Uterus (tissue), 4 donors: Measurements from ENCODE around the gene OR5K3. TPM values are rescaled to one million over a fixed set of nuclear protein-coding genes. Genes with fewer than 3 reads are reported as not detected.

ENCODE experiments used
- DNase-seq, 2 donors: peaks; one replicate each; pipeline ENCODE4 v3.0.0-alpha.2; 2019 to 2020
- H3K27ac ChIP-seq, 2 donors: fragments of 200-600 bp; sonication (generic); 1 replicate in 1 of 2; 2 replicates in 1 of 2; pipeline ENCODE4 v1.5.1; 2016 to 2018
- H3K27me3 ChIP-seq, 2 donors: fragments of 200-600 bp; sonication (generic); one replicate each; pipeline ENCODE4 v1.5.1; 2018 to 2019; ENCODE audit warnings: control low read depth in 1 of 2
- H3K36me3 ChIP-seq, 2 donors: fragments of 200-600 bp; sonication (generic); one replicate each; pipeline ENCODE4 v1.5.1; 2019; ENCODE audit warnings: control low read depth in 1 of 2
- H3K4me1 ChIP-seq, 2 donors: fragments of 200-600 bp; sonication (generic); one replicate each; pipeline ENCODE4 v1.5.1; 2018 to 2019; ENCODE audit warnings: control low read depth in 1 of 2
- H3K4me3 ChIP-seq, 2 donors: fragments of 200-600 bp; sonication (generic); 1 replicate in 1 of 2; 2 replicates in 1 of 2; pipeline ENCODE4 v1.5.1; 2018 to 2019; ENCODE audit warnings: mild to moderate bottlenecking in 1 of 2
- H3K9me3 ChIP-seq, 2 donors: fragments of 200-600 bp; sonication (generic); one replicate each; pipeline ENCODE4 v1.5.1; 2019; ENCODE audit warnings: control low read depth in 1 of 2
- POLR2A ChIP-seq, 2 donors: fragments of 450-650 bp; IDR thresholded peaks; one replicate each; pipeline ENCODE4 v1.6.1; 2016; ENCODE audit warnings: antibody characterized with exemption in 2 of 2, mild to moderate bottlenecking in 1 of 2, moderate library complexity in 1 of 2
- intact Hi-C: fragments of 100-400 bp; cut with DNase I; formaldehyde crosslinking; loops from one replicate; pipeline ENCODE4 v1.15.1; 2023; ENCODE audit warnings: low total_unique reads
- total RNA-seq, 4 donors: library from RNA; depleted of rRNA in 3 of 4; stranded (reverse); fragments of >200 nt in 3 of 4; gene quantifications; one replicate each; pipeline versions ENCODE4 v1.1.0 to v1.2.4, GENCODE V29; 2014 to 2023
- TF ChIP-seq, protein P1 (sequence below), 4 experiments: fragments of 200-600 bp in 2 of 4; fragments of 450-650 bp in 2 of 4; sonication (generic) in 2 of 4; IDR thresholded peaks; one replicate each; pipeline ENCODE4 v1.5.1; 2016 to 2019; ENCODE audit warnings: antibody characterized with exemption in 4 of 4, mild to moderate bottlenecking in 2 of 4, moderate library complexity in 1 of 4
- donor health status: DM: yes; HTN: yes; CAD: no.

OR5K3 gene
- total RNA-seq, 4 donors from 2014 or later, result not detected

DNA sequence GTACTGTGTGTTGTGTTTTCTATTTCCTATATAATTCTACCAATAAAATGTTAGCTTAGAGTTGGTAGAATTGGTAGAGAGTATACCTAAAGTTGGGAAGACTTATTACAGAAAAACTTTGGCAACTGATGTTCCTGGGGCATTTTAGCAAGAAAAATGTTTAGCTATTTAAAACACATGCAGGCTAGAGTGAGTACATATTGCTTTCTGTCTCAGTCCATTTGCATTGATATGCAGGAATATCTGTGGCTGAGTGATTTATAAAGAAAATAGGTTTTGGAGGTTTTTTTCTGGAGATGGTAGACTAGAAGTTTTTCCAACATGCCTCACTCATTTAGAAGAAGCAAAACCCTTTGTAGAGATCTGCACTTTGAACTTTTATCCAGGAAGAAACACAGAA lies 42.1 kb downstream of the OR5K3 start:
- Histone ChIP-seq H3K4me1 (no peaks in the 10 kb centered on the region), H3K27ac (no peak overlapping the region), H3K27me3 (no peaks in the 10 kb centered on the region), H3K9me3 (no peaks in the 10 kb centered on the region), H3K4me3 (no peak overlapping the region), H3K36me3 (no peaks in the 10 kb centered on the region)
- intact Hi-C loops, result no loop called here
- DNase-seq, result no peak
- TF ChIP-seq POLR2A (IDR thresholded peaks at IDR 0.05), result no peak
- TF ChIP-seq, protein P1, sequence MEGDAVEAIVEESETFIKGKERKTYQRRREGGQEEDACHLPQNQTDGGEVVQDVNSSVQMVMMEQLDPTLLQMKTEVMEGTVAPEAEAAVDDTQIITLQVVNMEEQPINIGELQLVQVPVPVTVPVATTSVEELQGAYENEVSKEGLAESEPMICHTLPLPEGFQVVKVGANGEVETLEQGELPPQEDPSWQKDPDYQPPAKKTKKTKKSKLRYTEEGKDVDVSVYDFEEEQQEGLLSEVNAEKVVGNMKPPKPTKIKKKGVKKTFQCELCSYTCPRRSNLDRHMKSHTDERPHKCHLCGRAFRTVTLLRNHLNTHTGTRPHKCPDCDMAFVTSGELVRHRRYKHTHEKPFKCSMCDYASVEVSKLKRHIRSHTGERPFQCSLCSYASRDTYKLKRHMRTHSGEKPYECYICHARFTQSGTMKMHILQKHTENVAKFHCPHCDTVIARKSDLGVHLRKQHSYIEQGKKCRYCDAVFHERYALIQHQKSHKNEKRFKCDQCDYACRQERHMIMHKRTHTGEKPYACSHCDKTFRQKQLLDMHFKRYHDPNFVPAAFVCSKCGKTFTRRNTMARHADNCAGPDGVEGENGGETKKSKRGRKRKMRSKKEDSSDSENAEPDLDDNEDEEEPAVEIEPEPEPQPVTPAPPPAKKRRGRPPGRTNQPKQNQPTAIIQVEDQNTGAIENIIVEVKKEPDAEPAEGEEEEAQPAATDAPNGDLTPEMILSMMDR (IDR thresholded peaks at IDR 0.05), result no peak

DNA sequence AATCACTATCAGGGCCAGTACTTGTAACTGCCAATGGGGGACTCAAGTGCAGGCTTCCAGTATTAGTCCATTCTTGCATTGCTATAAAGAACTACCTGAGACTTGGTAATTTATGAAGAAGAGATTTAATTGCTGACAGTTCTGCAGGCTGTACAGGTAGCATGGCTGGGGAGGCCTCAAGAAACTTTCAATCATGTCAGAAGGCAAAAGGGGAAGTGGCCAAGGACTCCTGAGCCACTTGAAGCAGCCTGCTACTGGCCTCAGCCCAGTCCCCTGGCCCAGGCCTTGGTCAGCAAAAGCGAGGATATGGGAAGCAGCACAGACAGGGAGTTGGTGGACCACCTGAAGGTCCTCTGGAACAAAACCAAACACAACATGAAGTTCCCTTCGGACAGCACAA lies 43.3 kb downstream of the OR5K3 start:
- Histone ChIP-seq H3K9me3 (no peaks in the 10 kb centered on the region), H3K4me3 (no peak overlapping the region), H3K36me3 (no peaks in the 10 kb centered on the region), H3K4me1 (no peaks in the 10 kb centered on the region), H3K27ac (no peak overlapping the region), H3K27me3 (no peaks in the 10 kb centered on the region)
- intact Hi-C loops, result no loop called here
- no peak for DNase-seq
- TF ChIP-seq, protein P1 (IDR thresholded peaks at IDR 0.05), result no peak
- no peak for TF ChIP-seq POLR2A (IDR thresholded peaks at IDR 0.05)

DNA sequence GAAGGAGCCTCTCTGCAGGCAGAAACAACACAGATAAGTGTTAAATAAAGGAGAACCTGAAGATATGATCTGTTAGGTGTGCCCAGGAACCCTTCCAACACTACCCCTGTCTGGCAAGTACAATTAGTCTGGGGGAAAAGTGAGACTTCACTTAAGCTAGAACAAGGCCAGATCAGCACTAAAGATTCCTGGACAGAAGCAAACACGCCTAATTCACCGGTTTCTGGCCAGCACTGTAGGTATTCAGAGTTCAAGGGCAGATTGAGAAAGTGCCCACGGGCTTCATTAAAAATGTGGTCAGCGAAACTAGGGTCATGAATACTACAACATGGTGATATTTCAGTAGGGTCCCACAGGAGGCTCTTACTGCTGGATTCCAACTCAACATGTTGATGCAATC lies 43.9 kb downstream of the OR5K3 start:
- no peak overlapping the region for H3K27ac ChIP-seq
- H3K9me3 ChIP-seq, result no peaks in the 10 kb centered on the region
- no peaks in the 10 kb centered on the region for H3K4me1 ChIP-seq
- no peaks in the 10 kb centered on the region for H3K27me3 ChIP-seq
- intact Hi-C loops, result no loop called here
- H3K4me3 ChIP-seq, result no peak overlapping the region
- no peak for TF ChIP-seq POLR2A (IDR thresholded peaks at IDR 0.05)
- TF ChIP-seq, protein P1 (IDR thresholded peaks at IDR 0.05), result no peak
- H3K36me3 ChIP-seq, result no peaks in the 10 kb centered on the region
- DNase-seq, result no peak

DNA sequence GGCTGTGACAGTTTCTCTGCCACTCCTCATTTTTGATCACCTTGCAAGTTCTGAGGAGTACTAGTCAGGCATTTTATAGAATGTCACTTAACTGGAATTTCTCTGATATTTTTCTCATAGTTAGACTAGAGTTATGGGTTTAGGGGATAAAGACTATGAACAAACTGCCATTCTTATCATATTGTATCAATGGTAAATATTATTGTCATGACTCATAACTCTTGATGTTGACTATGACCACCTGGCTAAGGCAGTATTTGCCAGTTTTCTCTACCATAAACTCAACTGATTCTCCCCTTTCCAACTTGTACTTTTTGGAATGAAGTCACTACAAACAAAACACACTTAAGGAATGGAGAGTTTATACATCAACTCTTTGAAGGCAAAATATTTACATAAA lies 49.8 kb downstream of the OR5K3 start:
- no peak for TF ChIP-seq POLR2A (IDR thresholded peaks at IDR 0.05)
- TF ChIP-seq, protein P1 (IDR thresholded peaks at IDR 0.05), result no peak
- DNase-seq, result no peak
- no peaks in the 10 kb centered on the region for H3K4me1 ChIP-seq
- no peaks in the 10 kb centered on the region for H3K36me3 ChIP-seq
- intact Hi-C loops, result no loop called here
- H3K9me3 ChIP-seq, result no peaks in the 10 kb centered on the region
- H3K4me3 ChIP-seq, result no peak overlapping the region
- H3K27me3 ChIP-seq, result no peaks in the 10 kb centered on the region
- no peak overlapping the region for H3K27ac ChIP-seq

Other genes with a start within 250 kb of the OR5K3 start
- gene OR5H14, start 243.2 kb upstream of the OR5K3 start, total RNA-seq, result not detected
- not detected for gene OR5H15, start 224.0 kb upstream of the OR5K3 start, total RNA-seq
- not detected for gene OR5H6, start 126.4 kb upstream of the OR5K3 start, total RNA-seq
- gene OR5H2, start 108.2 kb upstream of the OR5K3 start, total RNA-seq, result not detected
- not detected for gene OR5K4, start 36.8 kb upstream of the OR5K3 start, total RNA-seq
- not detected for gene OR5K1, start 72.5 kb downstream of the OR5K3 start, total RNA-seq
- gene OR5K2, start 107.0 kb downstream of the OR5K3 start, total RNA-seq, result not detected
- 100 to 1,000 TPM; 134 to 253 (median 150) TPM for gene CLDND1, start 132.2 kb downstream of the OR5K3 start, total RNA-seq
- gene GPR15, start 141.3 kb downstream of the OR5K3 start, total RNA-seq, result not detected
- gene CPOX, start 202.9 kb downstream of the OR5K3 start, total RNA-seq, result 10 to 100 TPM in 3 of 4 donors, 1 to 10 TPM in 1; 2.8 to 30.5 (median 17.7) TPM